K562 (cell line): ENCODE results near the gene CPN2. TPM values are rescaled to one million over a fixed set of nuclear protein-coding genes. Genes with fewer than 3 reads are reported as not detected.

ENCODE experiments used
- ARHGAP35 ChIP-seq: fragments of 450-650 bp; IDR thresholded peaks from 2 replicates; pipeline ENCODE4 v1.6.1; 2018; ENCODE audit not compliant: partially characterized antibody
- CCNT2 ChIP-seq: IDR thresholded peaks from 2 replicates; pipeline ENCODE4 v1.6.1; 2011; ENCODE audit warnings: borderline replicate concordance, low read depth, mild to moderate bottlenecking, moderate library complexity, mixed read lengths, low read length; ENCODE audit not compliant: insufficient read length; ENCODE audit errors: extremely low read depth
- CEBPG ChIP-seq, 3 experiments: fragments of 200-800 bp in 1 of 3; sonication (Bioruptor generic) in 1 of 3; sonication (generic) in 1 of 3; formaldehyde crosslinking in 1 of 3; IDR thresholded peaks in 2 of 3; conservative IDR thresholded peaks in 1 of 3; 2 replicates each; pipeline versions ENCODE4 v1.6.1 to v1.8.0; 2016 to 2022; ENCODE audit warnings: missing compliant biosample characterization in 2 of 3, missing genetic modification characterization in 2 of 3, mild to moderate bottlenecking in 1 of 3, missing genetic modification reagents in 1 of 3
- GTF2F1 ChIP-seq: IDR thresholded peaks from 2 replicates; pipeline ENCODE4 v1.6.1; 2011; ENCODE audit warnings: low read depth, low read length, improper control_type of control experiment
- HMGN3 ChIP-seq: IDR thresholded peaks from 2 replicates; pipeline ENCODE4 v1.6.1; 2011; ENCODE audit warnings: borderline replicate concordance, low read depth, mild to moderate bottlenecking, mixed read lengths, low read length; ENCODE audit not compliant: insufficient read length; ENCODE audit errors: extremely low read depth
- PKNOX1 ChIP-seq: fragments of 450-650 bp; IDR thresholded peaks from 2 replicates; pipeline ENCODE4 v1.6.1; 2016
- REST ChIP-seq, 2 experiments: fragments of 450-650 bp; formaldehyde crosslinking in 1 of 2; IDR thresholded peaks; 2 replicates each; pipeline versions ENCODE4 v1.4.0 to v1.6.1; 2014 to 2020; ENCODE audit warnings: mild to moderate bottlenecking in 2 of 2, borderline replicate concordance in 1 of 2, low read depth in 1 of 2
- TAF15 ChIP-seq: fragments of 200-400 bp; formaldehyde crosslinking; IDR thresholded peaks from 2 replicates; pipeline ENCODE4 v1.6.1; 2017; ENCODE audit warnings: mild to moderate bottlenecking, low read depth, low read length, moderate library complexity
- ZNF263 ChIP-seq: sonication (generic); formaldehyde crosslinking; IDR thresholded peaks from 2 replicates; pipeline ENCODE4 v1.8.0; 2022; ENCODE audit warnings: mild to moderate bottlenecking, missing genetic modification reagents, borderline replicate concordance
- ZNF75A ChIP-seq: fragments of 450-650 bp; formaldehyde crosslinking; IDR thresholded peaks from 2 replicates; pipeline ENCODE4 v1.4.0; 2020; ENCODE audit warnings: mild to moderate bottlenecking
- polyA plus RNA-seq, 8 experiments: library from polyadenylated mRNA; depleted of rRNA in 4 of 8; stranded (reverse) in 5 of 8; unstranded in 3 of 8; fragments of >200 nt; fragmentation: Nextera tagmentation in 2 of 8; fragmentation: Illumina TruSeq in 1 of 8; extraction: Ambion mirVana in 2 of 8; extraction: Trizol in 1 of 8; gene quantifications; 2 replicates each; pipeline versions ENCODE4 v1.2.1 to v1.2.3, GENCODE V29; 2011 to 2014; ENCODE audit warnings: inconsistent platforms in 1 of 8, missing spikeins in 1 of 8
- total RNA-seq, 7 experiments: library from RNA; depleted of rRNA in 6 of 7; stranded (reverse); fragments of >200 nt in 6 of 7; fragmentation: Illumina TruSeq in 2 of 7; extraction: Trizol in 2 of 7; gene quantifications; 2 replicates each; pipeline versions ENCODE4 v1.2.1 to v1.2.3, GENCODE V29; 2011 to 2021; ENCODE audit warnings: low replicate concordance in 1 of 7
- TF ChIP-seq, protein P1 (sequence below): fragments of 450-650 bp; IDR thresholded peaks from 2 replicates; pipeline ENCODE4 v1.6.1; 2017; ENCODE audit warnings: antibody characterized with exemption
- TF ChIP-seq, protein P2 (sequence below): fragments of 250-450 bp; sonication (Bioruptor Pico); IDR thresholded peaks from 2 replicates; pipeline ENCODE4 v1.4.0; 2020

CPN2 gene
- total and polyA plus RNA-seq, 9 of the 15 experiments (the other 6 are each of a cell fraction or from before 2014, with no cell fraction given) = not detected

DNA sequence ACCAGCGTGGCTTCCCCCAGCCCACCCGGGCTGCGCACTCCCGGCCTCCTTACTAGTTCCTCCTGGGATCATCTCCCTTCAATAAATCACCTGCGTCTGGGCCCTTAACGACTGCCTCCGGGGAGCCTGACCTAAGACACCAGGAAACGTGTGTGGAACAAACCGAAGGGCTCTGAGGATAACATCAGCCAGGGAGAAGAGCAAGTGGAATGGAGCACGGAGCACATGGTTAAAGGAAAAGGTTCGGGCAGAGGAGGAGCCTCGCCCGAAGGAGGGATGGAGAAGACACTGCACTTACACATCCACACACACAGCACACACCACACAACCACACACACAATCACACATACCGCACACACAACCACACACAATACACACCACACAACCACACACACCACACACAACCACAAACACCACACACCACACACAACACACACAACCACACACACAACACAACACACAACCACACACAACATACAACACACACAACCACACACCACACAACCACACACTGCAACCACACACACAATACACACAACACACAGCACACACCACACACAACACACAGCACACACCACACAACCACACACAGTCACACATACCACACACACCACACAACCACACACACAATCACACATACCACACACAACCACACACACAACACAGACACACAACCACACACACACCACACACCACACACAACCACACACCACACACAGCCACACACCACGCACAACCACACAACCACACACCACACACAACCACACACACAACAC is 24.7 kb downstream of the CPN2 start (continued):
- no peak for TF ChIP-seq REST (IDR thresholded peaks at IDR 0.05; ENCODE audit: borderline replicate concordance)
- no peak for TF ChIP-seq REST (CRISPR knock-in tag; IDR thresholded peaks at IDR 0.05; ENCODE audit: low read depth)
- TF ChIP-seq CCNT2 = no peak
- peak; percentile 75 for TF ChIP-seq ARHGAP35
- TF ChIP-seq ZNF75A (CRISPR knock-in tag) = no peak
- TF ChIP-seq PKNOX1 = peak; percentile 73
- TF ChIP-seq CEBPG (CRISPR knock-in tag; IDR thresholded peaks at IDR 0.05) = no peak
- no peak for TF ChIP-seq CEBPG (tag; conservative IDR thresholded peaks at IDR 0.05 in 1 of 2, IDR thresholded peaks at IDR 0.05 in 1 of 2)
- TF ChIP-seq, protein P1, sequence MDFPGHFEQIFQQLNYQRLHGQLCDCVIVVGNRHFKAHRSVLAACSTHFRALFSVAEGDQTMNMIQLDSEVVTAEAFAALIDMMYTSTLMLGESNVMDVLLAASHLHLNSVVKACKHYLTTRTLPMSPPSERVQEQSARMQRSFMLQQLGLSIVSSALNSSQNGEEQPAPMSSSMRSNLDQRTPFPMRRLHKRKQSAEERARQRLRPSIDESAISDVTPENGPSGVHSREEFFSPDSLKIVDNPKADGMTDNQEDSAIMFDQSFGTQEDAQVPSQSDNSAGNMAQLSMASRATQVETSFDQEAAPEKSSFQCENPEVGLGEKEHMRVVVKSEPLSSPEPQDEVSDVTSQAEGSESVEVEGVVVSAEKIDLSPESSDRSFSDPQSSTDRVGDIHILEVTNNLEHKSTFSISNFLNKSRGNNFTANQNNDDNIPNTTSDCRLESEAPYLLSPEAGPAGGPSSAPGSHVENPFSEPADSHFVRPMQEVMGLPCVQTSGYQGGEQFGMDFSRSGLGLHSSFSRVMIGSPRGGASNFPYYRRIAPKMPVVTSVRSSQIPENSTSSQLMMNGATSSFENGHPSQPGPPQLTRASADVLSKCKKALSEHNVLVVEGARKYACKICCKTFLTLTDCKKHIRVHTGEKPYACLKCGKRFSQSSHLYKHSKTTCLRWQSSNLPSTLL = peak; percentile 71
- TF ChIP-seq TAF15 = 0 out of 2 replicates have a peak, but pooled peaks have one; percentile 17
- TF ChIP-seq, protein P2, sequence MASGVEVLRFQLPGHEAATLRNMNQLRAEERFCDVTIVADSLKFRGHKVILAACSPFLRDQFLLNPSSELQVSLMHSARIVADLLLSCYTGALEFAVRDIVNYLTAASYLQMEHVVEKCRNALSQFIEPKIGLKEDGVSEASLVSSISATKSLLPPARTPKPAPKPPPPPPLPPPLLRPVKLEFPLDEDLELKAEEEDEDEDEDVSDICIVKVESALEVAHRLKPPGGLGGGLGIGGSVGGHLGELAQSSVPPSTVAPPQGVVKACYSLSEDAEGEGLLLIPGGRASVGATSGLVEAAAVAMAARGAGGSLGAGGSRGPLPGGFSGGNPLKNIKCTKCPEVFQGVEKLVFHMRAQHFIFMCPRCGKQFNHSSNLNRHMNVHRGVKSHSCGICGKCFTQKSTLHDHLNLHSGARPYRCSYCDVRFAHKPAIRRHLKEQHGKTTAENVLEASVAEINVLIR (CRISPR knock-in tag) = no peak
- peak; percentile 95 for TF ChIP-seq ZNF263
- no peak for TF ChIP-seq HMGN3
- no peak for TF ChIP-seq GTF2F1
